HepG2 (cell line): ENCODE data around the gene MCMBP. TPM values are rescaled to one million over a fixed set of nuclear protein-coding genes. Genes with fewer than 3 reads are reported as not detected.

Experiments
- AHR ChIP-seq: IDR thresholded peaks from 2 replicates; pipeline ENCODE4 v1.6.1; 2018; ENCODE audit warnings: missing genetic modification reagents, missing compliant biosample characterization
- AKNA ChIP-seq: sonication (generic); formaldehyde crosslinking; IDR thresholded peaks from 2 replicates; pipeline ENCODE4 v1.4.0; 2020; ENCODE audit warnings: missing genetic modification reagents, borderline replicate concordance
- GPN1 ChIP-seq: sonication (generic); formaldehyde crosslinking; IDR thresholded peaks from 2 replicates; pipeline ENCODE4 v1.5.1; 2020; ENCODE audit warnings: missing genetic modification reagents, borderline replicate concordance
- HNRNPH1 ChIP-seq: fragments of 200-400 bp; formaldehyde crosslinking; optimal IDR thresholded peaks from 2 replicates; pipeline ENCODE3; 2017; ENCODE audit warnings: mild to moderate bottlenecking, low read depth, low read length
- JDP2 ChIP-seq: sonication (generic); formaldehyde crosslinking; IDR thresholded peaks from 2 replicates; pipeline ENCODE4 v1.8.1; 2022; ENCODE audit warnings: missing genetic modification reagents, borderline replicate concordance
- LRRFIP1 ChIP-seq: sonication (generic); formaldehyde crosslinking; conservative IDR thresholded peaks from 2 replicates; pipeline ENCODE4 v1.4.0; 2020; ENCODE audit warnings: missing genetic modification reagents
- NFE2 ChIP-seq: sonication (generic); formaldehyde crosslinking; IDR thresholded peaks from 2 replicates; pipeline ENCODE4 v1.4.0; 2020; ENCODE audit warnings: missing genetic modification reagents
- NR2F2 ChIP-seq: IDR thresholded peaks from 2 replicates; pipeline ENCODE4 v1.6.1; 2012; ENCODE audit warnings: low read depth, inconsistent platforms, borderline replicate concordance
- TOPORS ChIP-seq: sonication (generic); formaldehyde crosslinking; IDR thresholded peaks from 2 replicates; pipeline ENCODE4 v1.8.0; 2023; ENCODE audit warnings: mild to moderate bottlenecking, missing genetic modification reagents
- ZBTB39 ChIP-seq: sonication (generic); formaldehyde crosslinking; IDR thresholded peaks from 2 replicates; pipeline ENCODE4 v1.5.0; 2020; ENCODE audit warnings: missing genetic modification reagents
- ZNF451 ChIP-seq: sonication (generic); formaldehyde crosslinking; IDR thresholded peaks from 2 replicates; pipeline ENCODE4 v1.5.0; 2020; ENCODE audit warnings: mild to moderate bottlenecking, missing genetic modification reagents
- ZNF546 ChIP-seq: sonication (generic); formaldehyde crosslinking; conservative IDR thresholded peaks from 2 replicates; pipeline ENCODE4 v1.8.1; 2023; ENCODE audit warnings: mild to moderate bottlenecking, missing genetic modification reagents
- ZNF616 ChIP-seq: sonication (generic); formaldehyde crosslinking; IDR thresholded peaks from 2 replicates; pipeline ENCODE4 v1.5.0; 2020; ENCODE audit warnings: low read depth, mild to moderate bottlenecking, missing genetic modification reagents
- ZSCAN22 ChIP-seq: sonication (generic); formaldehyde crosslinking; IDR thresholded peaks from 2 replicates; pipeline ENCODE4 v1.4.0; 2020; ENCODE audit warnings: mild to moderate bottlenecking, missing genetic modification reagents
- polyA plus RNA-seq, 8 experiments: library from polyadenylated mRNA; depleted of rRNA in 3 of 8; stranded (reverse) in 7 of 8; unstranded in 1 of 8; fragments of >200 nt; fragmentation: Illumina TruSeq in 4 of 8; extraction: Trizol in 4 of 8; gene quantifications; 2 replicates each; pipeline versions ENCODE4 v1.2.1 to v1.2.3, GENCODE V29; 2011 to 2016; ENCODE audit warnings: low read depth in 4 of 8, missing spikeins in 1 of 8, mixed read lengths in 1 of 8; ENCODE audit not compliant: insufficient read depth in 1 of 8
- total RNA-seq, 5 experiments: library from RNA; depleted of rRNA; stranded (reverse); fragments of >200 nt; fragmentation: Illumina TruSeq; extraction: Trizol; gene quantifications; 2 replicates each; pipeline ENCODE4 v1.2.3, GENCODE V29; 2016; ENCODE audit warnings: low read depth in 1 of 5
- TF ChIP-seq, protein P1 (sequence below): IDR thresholded peaks from 2 replicates; pipeline ENCODE4 v1.6.1; 2018; ENCODE audit warnings: missing genetic modification reagents, mild to moderate bottlenecking, missing compliant biosample characterization
- TF ChIP-seq, protein P2 (sequence below): fragments of 450-650 bp; IDR thresholded peaks from 2 replicates; pipeline ENCODE4 v1.6.1; 2017

Gene MCMBP
- total and polyA plus RNA-seq, 2 of the 13 experiments (the other 11 are each of a cell fraction or from before 2014, with no cell fraction given), result 35.7 to 62.4 TPM

DNA sequence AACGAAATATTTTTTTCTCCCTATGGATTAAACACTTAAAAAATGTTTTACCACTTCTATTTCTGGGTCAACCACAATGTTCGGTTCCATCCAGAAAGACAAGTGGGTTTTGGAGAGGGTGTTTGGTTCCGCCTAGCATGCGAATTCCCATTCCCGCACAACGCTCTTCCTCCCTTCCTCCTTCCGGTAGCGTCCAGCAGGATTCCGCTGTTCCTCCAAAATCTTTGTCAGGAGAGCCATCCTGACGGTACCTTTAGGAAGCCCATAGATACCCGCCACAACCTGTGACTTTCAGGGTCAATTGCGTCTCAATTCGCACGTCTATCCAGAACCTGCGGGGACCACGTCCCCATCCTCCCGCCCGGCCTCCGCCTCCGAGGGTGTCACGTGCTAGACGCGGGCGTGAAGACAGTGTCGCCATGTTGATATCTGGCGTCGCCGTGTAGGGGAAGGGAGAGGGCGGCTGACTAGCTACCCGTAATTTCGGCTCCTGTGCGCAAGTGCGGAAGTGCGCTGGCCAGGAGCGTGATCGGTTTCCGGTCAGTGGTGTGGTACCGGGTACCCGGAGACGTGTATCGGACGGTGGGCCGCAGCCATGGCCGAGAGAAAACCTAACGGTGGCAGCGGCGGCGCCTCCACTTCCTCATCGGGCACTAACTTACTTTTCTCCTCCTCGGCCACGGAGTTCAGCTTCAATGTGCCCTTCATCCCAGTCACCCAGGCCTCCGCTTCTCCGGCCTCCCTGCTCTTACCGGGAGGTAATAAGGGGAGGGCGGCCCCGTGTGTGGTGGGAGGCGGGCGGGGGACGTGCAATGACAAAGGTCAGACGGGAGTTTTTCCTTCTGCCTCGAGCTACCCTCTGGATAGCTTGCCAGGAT, 19.8 kb upstream of the MCMBP start, which contains the start of gene SEC23IP (continued):
- TF ChIP-seq AKNA (CRISPR knock-in tag), result peak; percentile 65; the same call in 1 of the 2 replicates
- peak; percentile 81 for TF ChIP-seq ZBTB39 (CRISPR knock-in tag)
- TF ChIP-seq NFE2 (CRISPR knock-in tag), result no peak
- TF ChIP-seq HNRNPH1, result peak; percentile 88
- TF ChIP-seq LRRFIP1 (CRISPR knock-in tag), result no peak
- TF ChIP-seq TOPORS (CRISPR knock-in tag), result peak; percentile 77; the same call in 1 of the 2 replicates
- TF ChIP-seq GPN1 (CRISPR knock-in tag), result no peak; the same call in 1 of the 2 replicates
- TF ChIP-seq ZNF451 (CRISPR knock-in tag), result peak; percentile 75
- TF ChIP-seq ZSCAN22 (CRISPR knock-in tag), result no peak
- TF ChIP-seq, protein P1, sequence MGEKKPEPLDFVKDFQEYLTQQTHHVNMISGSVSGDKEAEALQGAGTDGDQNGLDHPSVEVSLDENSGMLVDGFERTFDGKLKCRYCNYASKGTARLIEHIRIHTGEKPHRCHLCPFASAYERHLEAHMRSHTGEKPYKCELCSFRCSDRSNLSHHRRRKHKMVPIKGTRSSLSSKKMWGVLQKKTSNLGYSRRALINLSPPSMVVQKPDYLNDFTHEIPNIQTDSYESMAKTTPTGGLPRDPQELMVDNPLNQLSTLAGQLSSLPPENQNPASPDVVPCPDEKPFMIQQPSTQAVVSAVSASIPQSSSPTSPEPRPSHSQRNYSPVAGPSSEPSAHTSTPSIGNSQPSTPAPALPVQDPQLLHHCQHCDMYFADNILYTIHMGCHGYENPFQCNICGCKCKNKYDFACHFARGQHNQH (CRISPR knock-in tag), result peak; percentile 93
- peak; percentile 87; the same call in 1 of the 2 replicates for TF ChIP-seq AHR (CRISPR knock-in tag)
- TF ChIP-seq, protein P2, sequence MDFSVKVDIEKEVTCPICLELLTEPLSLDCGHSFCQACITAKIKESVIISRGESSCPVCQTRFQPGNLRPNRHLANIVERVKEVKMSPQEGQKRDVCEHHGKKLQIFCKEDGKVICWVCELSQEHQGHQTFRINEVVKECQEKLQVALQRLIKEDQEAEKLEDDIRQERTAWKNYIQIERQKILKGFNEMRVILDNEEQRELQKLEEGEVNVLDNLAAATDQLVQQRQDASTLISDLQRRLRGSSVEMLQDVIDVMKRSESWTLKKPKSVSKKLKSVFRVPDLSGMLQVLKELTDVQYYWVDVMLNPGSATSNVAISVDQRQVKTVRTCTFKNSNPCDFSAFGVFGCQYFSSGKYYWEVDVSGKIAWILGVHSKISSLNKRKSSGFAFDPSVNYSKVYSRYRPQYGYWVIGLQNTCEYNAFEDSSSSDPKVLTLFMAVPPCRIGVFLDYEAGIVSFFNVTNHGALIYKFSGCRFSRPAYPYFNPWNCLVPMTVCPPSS, result no peak
- TF ChIP-seq ZNF616 (CRISPR knock-in tag), result no peak
- TF ChIP-seq JDP2 (CRISPR knock-in tag), result no peak
- TF ChIP-seq ZNF546 (CRISPR knock-in tag), result no peak
- no peak; the same call in 1 of the 2 replicates for TF ChIP-seq NR2F2
